K562 (cell line): ENCODE data around the gene LYPD3. TPM values are rescaled to one million over a fixed set of nuclear protein-coding genes. Genes with fewer than 3 reads are reported as not detected.

Source experiments
- FOXA3 ChIP-seq, 2 experiments: fragments of 450-650 bp in 1 of 2; sonication (generic) in 1 of 2; formaldehyde crosslinking; IDR thresholded peaks in 1 of 2; conservative IDR thresholded peaks in 1 of 2; 2 replicates each; pipeline versions ENCODE4 v1.4.0 to v1.8.0; 2020 to 2022; ENCODE audit warnings: mild to moderate bottlenecking in 2 of 2, missing genetic modification reagents in 1 of 2
- HDAC1 ChIP-seq, 2 experiments: fragments of 450-650 bp; IDR thresholded peaks; 2 replicates each; pipeline ENCODE4 v1.6.1; 2016 to 2017; ENCODE audit warnings: inconsistent platforms in 1 of 2, mild to moderate bottlenecking in 1 of 2, moderate library complexity in 1 of 2
- L3MBTL2 ChIP-seq: fragments of 450-650 bp; IDR thresholded peaks from 2 replicates; pipeline ENCODE4 v1.6.1; 2016; ENCODE audit warnings: mild to moderate bottlenecking, moderate library complexity
- MTA1 ChIP-seq: fragments of 450-650 bp; IDR thresholded peaks from 2 replicates; pipeline ENCODE4 v1.6.1; 2017; ENCODE audit warnings: borderline replicate concordance
- PURB ChIP-seq: sonication (generic); formaldehyde crosslinking; IDR thresholded peaks from 2 replicates; pipeline ENCODE4 v1.9.0; 2021; ENCODE audit warnings: low read depth, mild to moderate bottlenecking, missing genetic modification reagents
- ZNF699 ChIP-seq: fragments of 250-450 bp; sonication (Bioruptor Pico); IDR thresholded peaks from 2 replicates; pipeline ENCODE4 v1.8.0; 2021; ENCODE audit warnings: mild to moderate bottlenecking, moderate library complexity; ENCODE audit not compliant: insufficient replicate concordance
- ZNF764 ChIP-seq: fragments of 250-450 bp; sonication (Bioruptor Pico); IDR thresholded peaks from 2 replicates; pipeline ENCODE4 v1.4.0; 2020; ENCODE audit warnings: low read depth, mild to moderate bottlenecking, moderate library complexity
- polyA plus RNA-seq, 8 experiments: library from polyadenylated mRNA; depleted of rRNA in 4 of 8; stranded (reverse) in 5 of 8; unstranded in 3 of 8; fragments of >200 nt; fragmentation: Nextera tagmentation in 2 of 8; fragmentation: Illumina TruSeq in 1 of 8; extraction: Ambion mirVana in 2 of 8; extraction: Trizol in 1 of 8; gene quantifications; 2 replicates each; pipeline versions ENCODE4 v1.2.1 to v1.2.3, GENCODE V29; 2011 to 2014; ENCODE audit warnings: inconsistent platforms in 1 of 8, missing spikeins in 1 of 8
- total RNA-seq, 7 experiments: library from RNA; depleted of rRNA in 6 of 7; stranded (reverse); fragments of >200 nt in 6 of 7; fragmentation: Illumina TruSeq in 2 of 7; extraction: Trizol in 2 of 7; gene quantifications; 2 replicates each; pipeline versions ENCODE4 v1.2.1 to v1.2.3, GENCODE V29; 2011 to 2021; ENCODE audit warnings: low replicate concordance in 1 of 7
- TF ChIP-seq, protein P1 (sequence below), 2 experiments: fragments of 450-650 bp; IDR thresholded peaks; 2 replicates each; pipeline ENCODE4 v1.6.1; 2016; ENCODE audit warnings: mild to moderate bottlenecking in 2 of 2, borderline replicate concordance in 1 of 2, low read depth in 1 of 2, moderate library complexity in 1 of 2
- TF ChIP-seq, protein P2 (sequence below): sonication (generic); formaldehyde crosslinking; IDR thresholded peaks from 2 replicates; pipeline ENCODE4 v1.8.0; 2022; ENCODE audit warnings: missing genetic modification reagents, mild to moderate bottlenecking, borderline replicate concordance
- TF ChIP-seq, protein P3 (sequence below): sonication (generic); formaldehyde crosslinking; IDR thresholded peaks from 2 replicates; pipeline ENCODE4 v1.4.0; 2020; ENCODE audit warnings: mild to moderate bottlenecking, missing genetic modification reagents
- TF ChIP-seq, protein P4 (sequence below): fragments of 250-450 bp; sonication (Bioruptor Pico); IDR thresholded peaks from 2 replicates; pipeline ENCODE4 v1.8.0; 2022; ENCODE audit warnings: inconsistent platforms

Gene LYPD3
- total and polyA plus RNA-seq, 9 of the 15 experiments (the other 6 are each of a cell fraction or from before 2014, with no cell fraction given), result 0.04 to 0.33 (median 0.20) TPM; not detected in 1

DNA sequence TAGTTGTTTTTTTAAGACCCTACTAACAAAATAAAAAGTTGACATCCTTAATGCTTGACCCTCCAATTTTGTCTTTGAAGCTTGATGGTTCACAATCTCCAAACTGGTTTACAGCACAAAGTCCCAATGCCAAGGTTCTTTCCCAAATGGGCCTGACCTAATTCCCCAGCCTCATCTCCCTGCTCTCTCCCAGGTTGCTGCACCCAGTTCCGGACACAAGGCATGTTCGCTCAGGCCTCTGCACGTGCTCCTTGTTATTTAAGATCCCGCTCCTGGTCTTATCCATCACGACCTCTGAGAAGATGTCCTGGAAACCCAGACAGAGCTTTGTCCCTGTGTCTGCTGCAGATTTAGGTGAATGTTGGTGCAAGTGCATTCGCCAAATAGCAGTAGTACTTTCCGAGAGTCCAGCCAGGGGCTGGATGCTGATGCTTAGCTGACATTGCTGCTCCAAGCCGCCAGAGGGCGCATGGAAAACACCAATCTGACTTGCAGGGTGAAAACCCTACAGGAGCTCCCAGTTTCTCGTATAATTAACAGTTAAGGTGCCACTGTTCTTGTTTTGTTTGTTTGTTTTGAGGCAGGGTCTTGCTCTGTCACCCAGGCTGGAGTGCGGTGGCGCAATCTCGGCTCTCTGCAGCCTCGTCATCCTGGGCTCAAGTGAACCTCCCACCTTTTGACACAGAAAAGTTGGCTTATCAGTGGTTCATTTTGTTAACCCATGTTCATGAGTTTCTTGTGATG is 18.5 kb downstream of the LYPD3 start (continued):
- TF ChIP-seq, protein P1, sequence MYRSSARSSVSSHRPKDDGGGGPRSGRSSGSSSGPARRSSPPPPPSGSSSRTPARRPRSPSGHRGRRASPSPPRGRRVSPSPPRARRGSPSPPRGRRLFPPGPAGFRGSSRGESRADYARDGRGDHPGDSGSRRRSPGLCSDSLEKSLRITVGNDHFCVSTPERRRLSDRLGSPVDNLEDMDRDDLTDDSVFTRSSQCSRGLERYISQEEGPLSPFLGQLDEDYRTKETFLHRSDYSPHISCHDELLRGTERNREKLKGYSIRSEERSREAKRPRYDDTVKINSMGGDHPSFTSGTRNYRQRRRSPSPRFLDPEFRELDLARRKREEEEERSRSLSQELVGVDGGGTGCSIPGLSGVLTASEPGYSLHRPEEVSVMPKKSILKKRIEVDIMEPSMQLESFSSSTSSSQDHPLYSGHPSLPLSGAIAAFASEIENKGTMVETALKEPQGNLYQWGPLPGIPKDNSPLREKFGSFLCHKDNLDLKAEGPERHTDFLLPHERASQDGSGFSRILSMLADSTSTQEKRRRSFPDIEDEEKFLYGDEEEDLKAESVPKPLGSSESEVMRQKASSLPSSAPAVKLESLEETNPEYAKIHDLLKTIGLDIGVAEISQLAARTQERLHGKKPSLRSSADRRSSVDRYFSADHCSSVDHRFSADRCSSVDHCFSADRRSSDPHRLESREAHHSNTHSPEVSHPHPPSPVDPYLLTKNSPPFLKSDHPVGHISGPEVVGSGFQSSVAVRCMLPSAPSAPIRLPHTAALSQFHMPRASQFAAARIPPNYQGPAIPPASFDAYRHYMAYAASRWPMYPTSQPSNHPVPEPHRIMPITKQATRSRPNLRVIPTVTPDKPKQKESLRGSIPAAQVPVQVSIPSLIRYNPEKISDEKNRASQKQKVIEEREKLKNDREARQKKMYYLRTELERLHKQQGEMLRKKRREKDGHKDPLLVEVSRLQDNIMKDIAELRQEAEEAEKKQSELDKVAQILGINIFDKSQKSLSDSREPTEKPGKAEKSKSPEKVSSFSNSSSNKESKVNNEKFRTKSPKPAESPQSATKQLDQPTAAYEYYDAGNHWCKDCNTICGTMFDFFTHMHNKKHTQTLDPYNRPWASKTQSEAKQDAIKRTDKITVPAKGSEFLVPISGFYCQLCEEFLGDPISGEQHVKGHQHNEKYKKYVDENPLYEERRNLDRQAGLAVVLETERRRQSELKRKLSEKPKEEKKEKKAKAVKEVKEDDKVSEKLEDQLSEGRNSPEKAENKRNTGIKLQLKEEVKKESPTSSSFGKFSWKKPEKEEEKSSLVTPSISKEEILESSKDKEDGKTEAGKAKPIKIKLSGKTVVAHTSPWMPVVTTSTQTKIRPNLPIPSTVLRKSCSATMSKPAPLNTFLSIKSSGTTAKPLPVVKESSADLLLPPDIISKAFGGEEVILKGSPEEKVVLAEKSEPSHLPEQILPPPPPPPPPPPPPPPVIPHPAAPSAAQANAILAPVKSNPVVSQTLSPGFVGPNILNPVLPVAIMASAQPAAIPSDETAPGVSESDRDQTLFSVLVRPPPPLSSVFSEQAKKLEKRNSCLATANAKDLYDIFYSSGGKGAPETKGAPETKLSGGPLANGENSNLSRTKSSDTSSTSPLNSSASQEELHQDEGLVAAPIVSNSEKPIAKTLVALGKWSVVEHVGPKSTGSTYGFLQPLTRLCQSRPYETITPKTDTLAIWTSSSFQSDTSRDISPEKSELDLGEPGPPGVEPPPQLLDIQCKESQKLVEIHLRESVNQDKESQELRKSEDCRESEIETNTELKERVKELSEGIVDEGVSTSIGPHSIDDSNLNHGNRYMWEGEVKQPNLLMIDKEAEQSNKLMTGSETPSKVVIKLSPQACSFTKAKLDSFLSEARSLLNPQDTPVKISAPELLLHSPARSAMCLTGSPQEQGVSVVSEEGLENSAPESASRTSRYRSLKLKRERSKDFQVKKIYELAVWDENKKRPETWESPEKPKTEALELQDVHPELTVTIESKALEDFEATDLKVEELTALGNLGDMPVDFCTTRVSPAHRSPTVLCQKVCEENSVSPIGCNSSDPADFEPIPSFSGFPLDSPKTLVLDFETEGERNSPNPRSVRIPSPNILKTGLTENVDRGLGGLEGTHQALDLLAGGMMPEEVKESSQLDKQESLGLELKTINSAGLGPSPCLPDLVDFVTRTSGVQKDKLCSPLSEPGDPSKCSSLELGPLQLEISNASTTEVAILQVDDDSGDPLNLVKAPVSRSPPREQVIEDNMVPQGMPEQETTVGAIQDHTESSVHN (IDR thresholded peaks at IDR 0.05; ENCODE audit: borderline replicate concordance in 1 of 2, low read depth in 1 of 2), result no peak
- TF ChIP-seq MTA1, result no peak
- TF ChIP-seq HDAC1 (IDR thresholded peaks at IDR 0.05), result no peak
- no peak for TF ChIP-seq ZNF699
- TF ChIP-seq, protein P2, sequence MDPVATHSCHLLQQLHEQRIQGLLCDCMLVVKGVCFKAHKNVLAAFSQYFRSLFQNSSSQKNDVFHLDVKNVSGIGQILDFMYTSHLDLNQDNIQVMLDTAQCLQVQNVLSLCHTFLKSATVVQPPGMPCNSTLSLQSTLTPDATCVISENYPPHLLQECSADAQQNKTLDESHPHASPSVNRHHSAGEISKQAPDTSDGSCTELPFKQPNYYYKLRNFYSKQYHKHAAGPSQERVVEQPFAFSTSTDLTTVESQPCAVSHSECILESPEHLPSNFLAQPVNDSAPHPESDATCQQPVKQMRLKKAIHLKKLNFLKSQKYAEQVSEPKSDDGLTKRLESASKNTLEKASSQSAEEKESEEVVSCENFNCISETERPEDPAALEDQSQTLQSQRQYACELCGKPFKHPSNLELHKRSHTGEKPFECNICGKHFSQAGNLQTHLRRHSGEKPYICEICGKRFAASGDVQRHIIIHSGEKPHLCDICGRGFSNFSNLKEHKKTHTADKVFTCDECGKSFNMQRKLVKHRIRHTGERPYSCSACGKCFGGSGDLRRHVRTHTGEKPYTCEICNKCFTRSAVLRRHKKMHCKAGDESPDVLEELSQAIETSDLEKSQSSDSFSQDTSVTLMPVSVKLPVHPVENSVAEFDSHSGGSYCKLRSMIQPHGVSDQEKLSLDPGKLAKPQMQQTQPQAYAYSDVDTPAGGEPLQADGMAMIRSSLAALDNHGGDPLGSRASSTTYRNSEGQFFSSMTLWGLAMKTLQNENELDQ, result no peak
- 0 out of 2 replicates have a peak, but pooled peaks have one; percentile 17 for TF ChIP-seq L3MBTL2
- TF ChIP-seq, protein P3, sequence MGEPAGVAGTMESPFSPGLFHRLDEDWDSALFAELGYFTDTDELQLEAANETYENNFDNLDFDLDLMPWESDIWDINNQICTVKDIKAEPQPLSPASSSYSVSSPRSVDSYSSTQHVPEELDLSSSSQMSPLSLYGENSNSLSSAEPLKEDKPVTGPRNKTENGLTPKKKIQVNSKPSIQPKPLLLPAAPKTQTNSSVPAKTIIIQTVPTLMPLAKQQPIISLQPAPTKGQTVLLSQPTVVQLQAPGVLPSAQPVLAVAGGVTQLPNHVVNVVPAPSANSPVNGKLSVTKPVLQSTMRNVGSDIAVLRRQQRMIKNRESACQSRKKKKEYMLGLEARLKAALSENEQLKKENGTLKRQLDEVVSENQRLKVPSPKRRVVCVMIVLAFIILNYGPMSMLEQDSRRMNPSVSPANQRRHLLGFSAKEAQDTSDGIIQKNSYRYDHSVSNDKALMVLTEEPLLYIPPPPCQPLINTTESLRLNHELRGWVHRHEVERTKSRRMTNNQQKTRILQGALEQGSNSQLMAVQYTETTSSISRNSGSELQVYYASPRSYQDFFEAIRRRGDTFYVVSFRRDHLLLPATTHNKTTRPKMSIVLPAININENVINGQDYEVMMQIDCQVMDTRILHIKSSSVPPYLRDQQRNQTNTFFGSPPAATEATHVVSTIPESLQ (CRISPR knock-in tag), result no peak
- TF ChIP-seq PURB (CRISPR knock-in tag), result no peak
- TF ChIP-seq ZNF764 (CRISPR knock-in tag), result no peak
- no peak for TF ChIP-seq FOXA3 (CRISPR knock-in tag; conservative IDR thresholded peaks at IDR 0.05 in 1 of 2, IDR thresholded peaks at IDR 0.05 in 1 of 2)
- TF ChIP-seq, protein P4, sequence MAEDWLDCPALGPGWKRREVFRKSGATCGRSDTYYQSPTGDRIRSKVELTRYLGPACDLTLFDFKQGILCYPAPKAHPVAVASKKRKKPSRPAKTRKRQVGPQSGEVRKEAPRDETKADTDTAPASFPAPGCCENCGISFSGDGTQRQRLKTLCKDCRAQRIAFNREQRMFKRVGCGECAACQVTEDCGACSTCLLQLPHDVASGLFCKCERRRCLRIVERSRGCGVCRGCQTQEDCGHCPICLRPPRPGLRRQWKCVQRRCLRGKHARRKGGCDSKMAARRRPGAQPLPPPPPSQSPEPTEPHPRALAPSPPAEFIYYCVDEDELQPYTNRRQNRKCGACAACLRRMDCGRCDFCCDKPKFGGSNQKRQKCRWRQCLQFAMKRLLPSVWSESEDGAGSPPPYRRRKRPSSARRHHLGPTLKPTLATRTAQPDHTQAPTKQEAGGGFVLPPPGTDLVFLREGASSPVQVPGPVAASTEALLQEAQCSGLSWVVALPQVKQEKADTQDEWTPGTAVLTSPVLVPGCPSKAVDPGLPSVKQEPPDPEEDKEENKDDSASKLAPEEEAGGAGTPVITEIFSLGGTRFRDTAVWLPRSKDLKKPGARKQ (CRISPR knock-in tag), result peak; percentile 83; the same call in 1 of the 2 replicates
